GM21723 (cell line): Measurements from ENCODE around the gene ZHX3.

Experiments
- ATAC-seq: cut with Tn5 transposase; IDR thresholded peaks from one replicate; pipeline ENCODE4 v1.9.1; 2021; ENCODE audit warnings: mild to moderate bottlenecking, moderate library complexity; ENCODE audit not compliant: unreplicated experiment

ZHX3 gene

DNA sequence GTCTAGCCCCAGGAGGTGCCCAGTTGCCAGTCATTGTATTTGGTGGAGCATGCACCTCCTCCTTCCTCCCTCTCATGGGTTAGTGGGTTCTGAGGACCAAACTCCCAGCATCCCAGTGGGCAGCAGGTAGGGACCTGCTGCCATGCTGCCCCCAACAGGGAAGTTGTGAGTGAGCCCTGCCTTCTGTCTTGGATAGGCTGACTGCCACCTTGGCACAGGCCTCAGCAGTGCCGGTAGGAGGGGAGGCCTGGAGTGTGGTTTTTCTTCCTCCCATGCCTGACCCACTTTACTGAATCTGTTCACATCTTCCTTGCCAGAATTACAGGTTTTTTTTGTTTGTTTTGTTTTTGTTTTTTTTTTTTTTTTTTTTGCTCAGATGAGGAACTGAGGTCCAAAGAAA lies 155.6 kb downstream of the ZHX3 start:
- ATAC-seq = no peak

DNA sequence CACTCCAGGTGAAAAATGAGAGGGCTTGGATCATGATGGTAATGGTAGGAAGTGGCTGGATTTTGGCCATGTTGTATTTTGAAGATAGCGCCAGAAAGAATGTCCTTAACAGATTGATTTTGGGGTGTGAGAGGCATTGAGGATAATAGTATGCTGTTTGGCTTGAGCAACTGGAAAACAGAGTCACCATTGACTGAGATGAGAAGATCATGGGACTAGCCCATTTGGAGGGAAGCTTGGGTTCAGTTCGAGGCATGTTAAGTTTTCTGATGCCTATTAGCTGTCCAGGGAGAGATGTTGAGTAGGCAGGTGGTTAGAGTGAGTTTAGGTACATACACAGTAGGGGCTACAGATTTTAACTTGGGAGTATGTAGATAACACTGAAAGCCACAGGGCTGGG lies 156.8 kb downstream of the ZHX3 start:
- no peak for ATAC-seq

DNA sequence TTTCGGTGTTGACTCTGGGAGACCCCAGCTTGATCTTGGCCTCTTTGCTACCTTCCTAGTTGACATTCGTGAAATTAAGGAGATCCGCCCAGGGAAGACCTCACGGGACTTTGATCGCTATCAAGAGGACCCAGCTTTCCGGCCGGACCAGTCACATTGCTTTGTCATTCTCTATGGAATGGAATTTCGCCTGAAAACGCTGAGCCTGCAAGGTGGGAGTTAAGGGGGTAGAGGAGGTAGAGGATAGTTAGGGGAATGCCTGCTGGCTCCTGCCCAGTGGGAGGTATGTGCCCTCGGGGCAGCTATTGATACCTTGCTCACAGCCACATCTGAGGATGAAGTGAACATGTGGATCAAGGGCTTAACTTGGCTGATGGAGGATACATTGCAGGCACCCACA lies 158.0 kb downstream of the ZHX3 start:
- ATAC-seq = no peak

DNA sequence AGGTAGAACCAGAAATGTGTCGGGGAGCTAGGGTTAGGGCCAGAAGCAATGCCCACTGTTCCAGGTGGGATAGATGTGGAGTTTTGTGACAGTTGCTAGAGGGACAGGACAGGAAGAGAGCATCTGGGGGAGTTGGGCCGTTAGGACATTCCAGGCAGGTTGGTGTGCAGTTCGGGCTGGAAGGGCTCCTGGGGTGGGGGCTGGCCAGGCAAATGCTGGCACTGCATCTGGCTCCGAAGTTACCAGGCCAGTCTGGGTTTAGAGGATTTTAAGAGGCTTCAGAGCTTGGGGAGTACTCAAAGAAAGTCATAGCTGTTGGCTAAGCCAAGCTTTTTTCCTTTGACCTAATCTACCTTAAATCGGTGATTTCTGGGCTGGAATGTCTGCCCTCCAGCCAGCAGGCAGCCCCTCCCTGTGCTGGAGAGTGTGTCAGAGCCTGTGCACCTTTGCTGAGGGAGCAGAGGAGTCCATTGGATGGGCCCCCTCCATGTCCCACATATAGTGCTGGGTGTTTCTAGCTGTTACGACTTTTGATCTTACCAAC lies 159.4 kb downstream of the ZHX3 start:
- ATAC-seq = no peak

DNA sequence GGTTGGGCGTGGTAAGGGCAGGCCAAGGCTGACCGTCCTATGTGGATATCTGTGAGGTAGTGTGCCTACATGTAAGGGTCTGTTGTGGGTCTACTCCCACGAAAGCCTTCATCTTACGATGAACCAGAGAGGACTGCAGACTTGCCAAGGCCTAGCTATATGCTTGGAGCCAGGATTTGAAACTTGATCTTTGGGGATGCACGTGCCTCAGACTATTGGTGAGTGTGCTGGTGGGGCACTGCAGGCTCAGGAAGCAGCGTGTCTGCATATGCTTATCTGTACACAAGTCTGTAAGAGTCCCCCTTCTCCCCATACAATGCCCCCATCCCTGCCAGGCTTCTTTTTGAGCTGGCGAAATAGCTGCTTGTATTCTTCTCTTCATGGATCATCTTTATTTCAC lies 162.3 kb downstream of the ZHX3 start:
- no peak for ATAC-seq

DNA sequence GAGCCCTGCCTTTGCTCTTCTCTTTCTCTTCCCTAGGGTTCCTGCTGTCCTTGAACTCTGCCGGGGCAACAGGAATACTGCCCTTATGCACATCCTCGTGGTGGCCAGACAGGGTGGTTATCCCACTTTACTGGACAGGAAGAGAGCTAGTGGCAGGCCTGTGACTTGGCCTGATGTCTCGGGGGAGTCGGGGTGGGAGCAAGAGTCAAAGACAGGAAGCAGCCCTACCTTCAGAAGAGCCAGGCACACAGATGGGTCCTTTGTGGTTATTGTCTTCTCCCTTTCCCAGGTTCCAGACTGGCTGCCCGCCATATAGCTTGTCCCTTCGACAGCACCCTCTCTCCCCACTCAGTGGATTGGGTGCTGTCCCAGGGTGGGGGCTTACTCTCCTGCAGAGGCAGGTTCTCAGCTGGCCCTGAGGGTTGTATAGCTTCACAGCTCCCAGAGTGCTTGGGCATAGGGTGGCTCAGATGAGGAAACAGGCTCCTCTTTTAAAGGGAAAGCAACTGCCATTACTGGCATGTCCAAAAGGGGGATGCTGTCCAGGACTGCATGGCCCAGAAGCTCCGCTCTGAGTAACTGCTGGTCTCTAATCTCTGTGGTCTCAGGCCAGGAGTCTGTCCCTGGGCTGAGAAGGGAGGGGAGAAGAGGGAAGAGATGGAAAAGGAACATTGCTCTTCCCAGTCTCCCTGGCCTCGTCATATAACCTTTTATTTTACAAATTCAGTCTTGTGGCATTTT lies 162.9 kb downstream of the ZHX3 start:
- ATAC-seq = no peak

DNA sequence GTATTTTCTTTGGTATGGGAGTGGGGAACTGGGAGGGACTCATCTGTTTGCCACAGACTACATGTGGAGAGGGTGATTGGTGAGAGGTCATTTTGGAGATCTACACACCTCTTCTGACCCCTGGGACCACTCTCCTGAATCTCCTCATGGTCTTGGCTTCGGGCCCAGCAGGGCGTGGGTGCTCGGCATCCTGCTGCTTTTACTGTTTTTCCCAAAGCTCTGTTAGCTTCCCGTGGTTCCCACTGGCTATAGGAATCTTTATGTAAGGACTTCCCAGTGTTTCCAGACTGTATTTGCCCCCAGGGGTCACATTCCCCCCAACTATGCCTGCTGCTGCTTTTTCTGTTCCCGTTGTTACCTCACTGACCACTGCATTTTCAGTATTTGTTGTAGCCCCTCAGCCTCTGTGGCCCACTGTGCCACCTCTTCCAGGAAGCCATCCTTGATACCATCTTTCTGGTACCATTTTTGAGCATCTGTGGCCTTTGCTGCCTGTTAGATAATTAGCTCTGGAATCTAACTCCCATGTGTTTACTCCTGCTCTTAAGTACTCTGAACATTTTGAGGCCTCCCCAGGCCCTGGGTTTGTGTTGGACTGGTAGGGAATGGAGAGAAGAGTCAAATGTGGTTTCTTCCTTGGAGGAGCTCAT lies 165.3 kb downstream of the ZHX3 start:
- ATAC-seq = no peak

DNA sequence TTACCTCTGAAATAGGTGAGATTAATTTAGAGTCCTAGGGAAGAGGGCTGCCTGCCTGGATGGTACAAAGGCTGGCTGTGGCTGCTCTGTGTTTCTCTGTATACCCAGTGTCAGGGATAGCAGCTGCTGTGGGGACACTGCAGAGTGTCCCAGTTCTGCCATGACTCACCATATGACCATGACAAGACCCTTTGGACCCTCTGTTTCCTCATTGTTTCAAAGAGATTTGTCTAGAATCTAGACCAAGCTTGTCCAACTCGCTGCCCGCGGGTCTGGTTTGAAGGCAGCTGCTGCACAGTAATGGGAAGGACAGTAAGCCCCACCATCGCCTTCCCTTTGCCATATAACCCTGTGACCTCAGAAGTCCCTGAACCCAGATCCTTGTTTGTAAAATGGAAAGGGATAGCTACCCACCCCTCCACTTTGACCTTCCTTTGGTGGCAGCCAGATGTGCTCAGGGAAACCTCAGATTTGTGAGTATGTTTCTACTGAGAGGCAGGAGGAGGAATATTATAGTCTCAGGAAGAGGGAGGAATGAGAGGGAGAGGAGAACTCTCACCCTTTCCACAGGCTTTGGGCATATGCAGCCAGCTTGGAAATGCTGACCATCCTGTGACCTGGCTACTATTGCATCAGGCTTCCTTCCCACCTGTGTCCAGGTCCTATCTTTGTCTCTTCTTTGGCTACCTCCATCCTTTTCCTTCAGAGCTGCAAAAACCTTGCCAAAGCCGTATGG lies 166.2 kb downstream of the ZHX3 start:
- no peak for ATAC-seq

DNA sequence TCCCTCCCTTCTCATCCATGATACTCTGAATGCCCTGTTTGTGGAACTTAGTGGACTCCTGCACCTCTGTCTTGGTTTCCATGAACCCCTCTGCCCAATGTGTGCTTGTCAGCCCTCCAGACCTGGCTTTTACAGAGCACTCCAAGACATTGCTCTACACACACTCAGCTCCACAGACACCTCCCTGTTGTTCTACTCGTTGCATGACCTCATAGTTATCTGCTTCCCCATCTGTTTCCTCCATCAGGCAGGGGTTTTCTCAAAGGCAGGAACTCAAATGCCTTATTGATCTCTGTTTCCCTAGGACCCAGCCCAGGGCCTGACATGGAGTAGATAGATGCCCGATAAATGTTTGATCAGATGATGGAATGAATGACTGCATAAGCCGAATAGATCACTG lies 166.9 kb downstream of the ZHX3 start:
- ATAC-seq = no peak

DNA sequence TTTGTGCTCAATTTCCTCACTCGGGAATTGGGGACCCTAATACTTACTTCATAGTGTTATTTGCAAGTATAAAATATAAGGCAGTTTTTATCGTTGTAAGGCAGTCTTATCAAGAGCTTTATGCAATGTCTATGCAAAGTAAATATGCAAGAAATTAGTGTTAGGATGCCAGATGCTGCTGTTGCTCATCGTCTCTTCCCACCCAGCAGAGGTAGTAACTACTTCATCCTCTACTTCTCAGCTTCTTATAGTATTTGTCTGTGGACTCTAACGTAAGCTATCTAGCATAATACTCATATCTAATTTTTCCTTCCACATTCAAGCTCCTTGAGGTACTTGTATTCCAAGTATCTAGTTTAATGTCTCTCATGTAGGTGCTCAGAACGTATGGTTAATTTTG lies 168.6 kb downstream of the ZHX3 start:
- no peak for ATAC-seq

DNA sequence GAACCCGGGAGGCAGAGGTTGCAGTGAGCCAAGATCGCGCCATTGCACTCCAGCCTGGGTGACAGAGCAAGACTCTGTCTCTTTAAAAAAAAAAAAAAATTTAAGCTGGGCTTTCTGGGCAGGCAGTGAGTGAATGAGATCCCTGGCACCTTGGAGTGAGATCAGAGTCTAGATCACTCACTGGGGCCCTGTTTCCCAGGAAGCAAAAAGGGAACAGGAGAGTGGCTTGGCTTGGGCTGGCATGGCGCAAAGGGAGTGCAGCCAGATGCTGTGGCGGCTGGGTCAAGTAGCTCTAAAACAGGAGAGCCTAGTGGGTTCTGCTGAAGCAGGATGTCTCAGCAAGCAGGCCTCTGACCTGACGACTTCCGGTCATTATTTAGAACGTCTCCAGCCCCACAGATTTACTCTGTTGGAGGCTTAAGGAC lies 169.8 kb downstream of the ZHX3 start:
- ATAC-seq = no peak

DNA sequence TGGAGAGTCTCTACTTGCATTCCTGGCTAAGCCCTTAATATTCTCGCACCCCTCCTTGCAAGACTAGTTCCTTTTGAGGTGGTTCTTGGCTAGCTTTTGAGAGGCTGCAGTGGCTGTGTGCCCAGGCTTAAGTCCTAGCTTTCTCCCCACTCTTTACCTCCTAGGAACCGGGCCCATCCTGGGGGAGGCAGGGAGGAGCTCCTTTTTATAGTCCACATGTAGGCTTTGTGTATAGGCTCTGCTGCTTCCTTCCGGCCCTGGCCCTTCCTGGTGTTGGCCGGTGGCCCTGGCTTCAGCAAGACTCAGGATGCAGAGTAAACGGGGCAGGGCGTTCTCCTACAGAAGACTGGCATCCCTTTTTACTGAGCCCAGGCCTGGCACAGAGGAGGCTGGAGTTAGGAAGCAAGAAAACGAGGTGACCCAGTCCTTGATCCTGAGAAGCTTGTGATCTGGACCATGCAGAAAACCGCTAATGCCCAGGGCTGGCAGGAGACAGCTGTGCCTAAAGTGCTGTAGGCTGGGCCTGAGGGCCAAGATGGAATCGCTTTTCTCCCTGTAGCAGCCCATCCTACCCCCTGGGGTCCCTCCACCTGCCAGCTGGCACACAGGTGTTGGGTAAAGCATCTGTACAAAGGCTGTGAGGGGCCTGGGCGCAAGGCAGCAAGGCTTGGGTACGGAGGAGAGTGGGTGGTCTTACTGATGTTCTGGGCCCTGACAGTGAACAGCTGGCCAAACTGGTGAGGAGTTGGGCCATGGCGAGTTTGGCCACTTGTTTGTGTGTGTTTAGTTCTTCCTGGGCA lies 171.5 kb downstream of the ZHX3 start:
- ATAC-seq = no peak

DNA sequence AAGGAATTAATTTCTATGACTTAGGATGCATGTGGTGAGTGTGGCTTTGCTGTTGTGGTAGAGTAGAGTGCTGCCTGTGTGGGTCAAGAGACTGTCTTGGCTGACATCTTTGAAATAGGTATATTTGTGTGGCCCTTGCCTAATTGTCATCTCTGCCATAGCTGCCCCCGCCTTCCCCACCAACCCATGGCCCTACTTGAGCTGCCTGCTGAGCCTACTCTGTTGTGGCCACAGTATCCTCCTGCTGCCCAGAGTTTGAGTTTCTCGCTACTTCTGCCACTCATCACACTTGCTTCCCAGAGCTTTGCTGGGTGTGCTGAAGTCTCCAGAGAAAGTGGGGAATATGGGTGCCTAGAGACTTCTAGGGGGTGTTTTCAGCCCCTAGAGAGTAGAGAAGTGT lies 172.2 kb downstream of the ZHX3 start:
- ATAC-seq = no peak

DNA sequence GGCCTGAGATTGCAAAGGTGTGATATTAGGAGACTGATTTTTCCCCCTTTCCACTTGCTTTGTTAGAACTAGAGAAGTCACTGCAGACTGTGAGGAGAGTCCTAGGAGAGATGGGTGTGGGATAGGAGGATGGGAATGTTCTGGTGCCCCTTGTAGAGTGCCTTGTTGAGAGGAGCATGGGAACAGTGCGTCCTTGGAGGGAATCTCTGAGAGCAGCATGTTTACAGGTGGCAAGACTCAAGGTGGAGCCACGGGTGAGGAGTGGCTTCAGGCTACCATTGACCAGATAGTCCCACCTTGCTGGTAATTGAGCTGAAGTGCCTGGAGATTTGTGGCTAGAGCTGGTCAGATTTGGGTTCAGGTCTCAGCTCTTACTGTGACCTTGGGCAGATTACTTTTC lies 174.2 kb downstream of the ZHX3 start:
- ATAC-seq = no peak

DNA sequence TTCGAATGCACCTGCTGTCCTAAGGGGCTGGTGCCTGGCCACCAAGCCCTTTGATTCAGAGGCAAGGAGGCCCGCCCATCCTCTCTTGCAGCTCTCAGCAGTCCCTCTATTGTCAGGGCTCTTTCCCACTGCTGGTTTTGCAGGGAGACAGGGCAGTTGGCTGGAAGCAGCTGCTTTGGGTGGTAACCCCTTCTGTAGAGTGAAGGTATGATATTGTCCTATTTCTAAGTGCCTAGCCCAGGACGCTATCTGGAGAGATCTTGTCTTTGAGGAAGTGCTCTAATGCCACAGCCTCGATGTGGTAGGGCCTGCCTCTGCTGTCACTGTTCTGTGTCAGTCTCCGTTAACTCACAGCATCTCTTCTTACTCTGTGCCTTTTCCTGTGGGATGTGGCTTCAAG lies 174.6 kb downstream of the ZHX3 start:
- ATAC-seq = no peak

DNA sequence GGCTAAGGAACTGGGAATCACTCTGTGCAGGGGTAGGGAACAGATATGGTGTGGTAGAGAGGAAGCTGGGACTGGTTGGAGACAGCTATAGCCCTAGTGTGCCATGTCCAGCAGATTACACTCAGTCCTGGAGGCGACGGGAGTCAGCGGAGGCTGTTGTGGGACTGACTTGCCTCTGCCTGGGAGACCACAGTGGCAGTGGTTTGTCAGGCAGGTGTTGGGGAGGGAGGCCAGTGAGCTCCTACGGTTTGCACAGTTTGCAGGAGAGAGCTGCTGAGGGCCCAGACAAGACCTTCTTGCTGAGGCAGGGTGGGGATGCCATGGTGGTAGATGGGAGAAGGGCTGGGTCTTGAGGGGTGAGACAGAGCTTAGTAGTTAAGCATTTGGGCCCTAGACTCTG lies 175.3 kb downstream of the ZHX3 start:
- no peak for ATAC-seq

DNA sequence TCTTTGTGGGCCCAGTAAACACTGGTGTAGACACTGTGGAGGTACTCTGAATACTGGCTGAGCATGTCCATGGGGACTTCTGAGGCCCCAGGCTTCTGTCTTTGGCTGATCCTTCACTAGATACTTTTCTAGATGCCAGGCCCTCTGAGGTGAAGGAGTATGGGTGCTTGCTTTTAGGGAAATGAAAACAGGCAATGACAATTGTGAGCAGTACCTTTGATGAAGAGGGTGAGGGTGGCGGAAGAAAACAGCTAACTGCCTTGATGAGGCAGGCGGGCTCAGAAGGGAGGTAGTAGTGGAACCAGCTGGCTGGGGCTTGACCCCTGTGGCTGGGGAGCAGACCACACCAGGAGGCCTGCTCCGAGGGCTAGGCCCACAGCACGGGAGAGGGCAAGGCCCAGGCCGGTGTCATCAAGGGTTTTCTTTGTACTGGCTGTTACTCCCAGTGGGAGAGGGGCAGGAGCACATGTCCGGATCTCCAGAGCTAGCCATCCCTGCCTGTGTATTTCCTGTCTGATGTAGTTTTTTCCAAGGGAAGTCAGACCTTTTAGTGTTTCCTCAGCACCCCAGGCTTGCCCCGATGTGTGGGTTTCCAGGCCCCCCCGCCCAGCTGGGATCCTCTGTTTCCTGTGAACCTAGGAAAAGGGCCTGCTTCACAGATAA lies 176.2 kb downstream of the ZHX3 start:
- ATAC-seq = no peak

DNA sequence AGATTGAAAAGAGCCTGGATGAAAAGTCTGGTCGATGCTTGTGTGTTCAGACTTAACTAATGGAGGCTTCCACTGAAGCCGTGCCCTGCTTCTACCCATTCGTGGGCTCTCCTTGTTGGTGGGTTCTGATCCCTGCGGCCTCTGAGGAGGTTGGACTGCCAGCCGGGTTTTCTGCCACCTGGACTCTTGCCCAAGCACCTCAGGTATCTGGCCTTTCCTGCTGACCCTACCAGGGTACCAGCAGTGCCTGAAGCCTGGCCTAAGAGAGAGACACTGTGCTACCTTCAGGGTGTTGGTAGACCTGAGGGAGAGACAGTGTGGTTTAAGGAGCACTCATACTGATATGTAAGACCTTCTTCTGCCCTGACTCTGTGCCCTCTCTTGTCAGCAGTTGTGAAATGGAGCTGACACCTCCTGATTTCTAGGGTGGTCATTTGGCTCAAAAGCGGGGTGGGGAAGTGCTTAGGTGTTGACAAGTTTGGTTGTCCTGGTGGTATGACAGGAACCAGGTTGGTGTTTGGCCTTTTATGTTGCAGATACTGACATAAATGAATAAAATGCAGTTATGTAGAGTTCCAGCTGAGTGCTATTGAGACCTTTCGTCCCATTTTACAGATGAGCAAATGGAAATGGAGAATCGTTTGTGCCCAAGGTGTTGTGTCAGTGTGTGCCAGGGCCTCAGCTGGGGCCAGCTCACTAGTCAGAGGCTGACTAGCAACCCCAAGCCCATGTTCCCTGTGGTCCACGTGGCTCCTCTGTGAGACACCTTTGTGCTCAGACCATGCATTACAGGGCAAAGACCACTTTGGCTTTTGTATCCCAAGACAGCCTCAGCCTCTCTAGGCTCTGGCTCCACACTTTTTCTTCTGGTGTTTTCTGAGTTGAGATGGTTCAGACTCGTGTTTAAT lies 177.1 kb downstream of the ZHX3 start:
- no peak for ATAC-seq
